IPS-15b (cell line): Measurements from ENCODE around the gene FUCA1.
"Not testable (repeated sequence)": the region's sequence is repeated elsewhere in the genome, so short reads cannot be mapped to it uniquely, and the experiment has no call there.

Experiments
- H3K27me3 ChIP-seq: one replicate; pipeline ENCODE4 v1.6.1; 2013; ENCODE audit warnings: low read length; ENCODE audit not compliant: control insufficient read depth, insufficient read depth
- H3K36me3 ChIP-seq: one replicate; pipeline ENCODE4 v1.6.1; 2013; ENCODE audit warnings: low read length; ENCODE audit not compliant: control insufficient read depth, insufficient read depth
- H3K4me1 ChIP-seq: one replicate; pipeline ENCODE4 v1.6.1; 2013; ENCODE audit warnings: mild to moderate bottlenecking, low read length; ENCODE audit not compliant: control insufficient read depth, insufficient read depth
- H3K4me3 ChIP-seq: one replicate; pipeline ENCODE4 v1.5.1; 2013; ENCODE audit warnings: low read depth, low read length
- H3K9ac ChIP-seq: one replicate; pipeline ENCODE4 v1.6.1; 2013; ENCODE audit warnings: low read depth, mild to moderate bottlenecking, low read length
- H3K9me3 ChIP-seq: one replicate; pipeline ENCODE4 v1.6.1; 2013; ENCODE audit warnings: mild to moderate bottlenecking, low read length; ENCODE audit not compliant: control insufficient read depth, insufficient read depth

Gene FUCA1

DNA sequence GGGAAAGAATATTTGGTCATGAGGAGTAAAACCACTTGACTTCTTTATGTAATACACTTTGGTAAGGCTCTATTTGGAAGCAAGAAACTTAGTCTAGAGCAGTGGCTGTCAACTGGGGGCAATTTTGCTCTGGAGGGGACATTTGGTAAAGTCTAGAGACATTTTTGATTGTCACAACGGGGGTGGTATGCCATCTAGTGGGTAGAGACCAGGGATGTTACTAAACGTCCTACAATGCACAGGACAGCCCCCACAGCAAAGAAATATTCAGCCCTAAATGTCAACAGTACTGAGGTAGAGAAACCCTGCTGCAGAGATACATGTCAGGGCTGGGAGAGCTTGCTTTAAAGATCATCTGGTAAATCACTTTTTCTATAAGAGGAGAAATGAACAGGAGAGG, 13.5 kb downstream of the FUCA1 start:
- Histone ChIP-seq H3K9ac (no peak overlapping the region), H3K4me1 (no peaks in the 10 kb centered on the region), H3K4me3 (no peak overlapping the region), H3K36me3 (no peaks in the 10 kb centered on the region), H3K9me3 (no peaks in the 10 kb centered on the region), H3K27me3 (no peaks in the 10 kb centered on the region)

DNA sequence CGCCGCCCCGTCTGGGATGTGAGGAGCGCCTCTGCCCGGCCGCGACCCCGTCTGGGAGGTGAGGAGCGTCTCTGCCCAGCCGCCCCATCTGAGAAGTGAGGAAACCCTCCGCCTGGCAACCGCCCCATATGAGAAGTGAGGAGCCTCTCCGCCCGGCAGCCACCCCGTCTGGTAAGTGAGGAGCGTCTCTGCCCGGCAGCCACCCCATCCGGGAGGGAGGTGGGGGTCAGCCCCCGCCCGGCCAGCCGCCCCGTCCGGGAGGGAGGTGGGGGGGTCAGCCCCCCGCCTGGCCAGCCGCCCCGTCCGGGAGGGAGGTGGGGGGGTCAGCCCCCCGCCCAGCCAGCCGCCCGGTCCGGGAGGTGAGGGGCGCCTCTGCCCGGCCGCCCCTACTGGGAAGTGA, 15.0 kb downstream of the FUCA1 start:
- not testable (repeated sequence) for H3K27me3 ChIP-seq, H3K4me3 ChIP-seq, H3K4me1 ChIP-seq, H3K9ac ChIP-seq, H3K9me3 ChIP-seq, H3K36me3 ChIP-seq

DNA sequence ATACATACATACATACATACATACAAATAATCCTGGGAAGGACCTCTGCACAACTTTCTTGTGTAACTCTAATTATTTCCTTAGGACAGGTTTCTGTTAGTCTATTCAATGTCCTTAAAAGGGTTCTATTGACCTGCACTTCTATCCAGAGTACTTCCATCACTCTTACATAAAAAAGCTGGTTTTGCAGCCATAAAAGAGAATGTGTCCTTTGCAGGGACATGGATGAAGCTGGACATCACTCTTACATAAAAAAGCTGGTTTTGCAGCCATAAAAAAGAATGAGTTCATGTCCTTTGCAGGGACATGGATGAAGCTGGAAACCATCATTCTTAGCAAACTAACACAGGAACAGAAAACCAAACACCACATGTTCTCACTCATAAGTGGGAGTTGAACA, 16.7 kb downstream of the FUCA1 start:
- not testable (repeated sequence) for H3K4me1 ChIP-seq, H3K36me3 ChIP-seq, H3K27me3 ChIP-seq, H3K4me3 ChIP-seq, H3K9ac ChIP-seq, H3K9me3 ChIP-seq

DNA sequence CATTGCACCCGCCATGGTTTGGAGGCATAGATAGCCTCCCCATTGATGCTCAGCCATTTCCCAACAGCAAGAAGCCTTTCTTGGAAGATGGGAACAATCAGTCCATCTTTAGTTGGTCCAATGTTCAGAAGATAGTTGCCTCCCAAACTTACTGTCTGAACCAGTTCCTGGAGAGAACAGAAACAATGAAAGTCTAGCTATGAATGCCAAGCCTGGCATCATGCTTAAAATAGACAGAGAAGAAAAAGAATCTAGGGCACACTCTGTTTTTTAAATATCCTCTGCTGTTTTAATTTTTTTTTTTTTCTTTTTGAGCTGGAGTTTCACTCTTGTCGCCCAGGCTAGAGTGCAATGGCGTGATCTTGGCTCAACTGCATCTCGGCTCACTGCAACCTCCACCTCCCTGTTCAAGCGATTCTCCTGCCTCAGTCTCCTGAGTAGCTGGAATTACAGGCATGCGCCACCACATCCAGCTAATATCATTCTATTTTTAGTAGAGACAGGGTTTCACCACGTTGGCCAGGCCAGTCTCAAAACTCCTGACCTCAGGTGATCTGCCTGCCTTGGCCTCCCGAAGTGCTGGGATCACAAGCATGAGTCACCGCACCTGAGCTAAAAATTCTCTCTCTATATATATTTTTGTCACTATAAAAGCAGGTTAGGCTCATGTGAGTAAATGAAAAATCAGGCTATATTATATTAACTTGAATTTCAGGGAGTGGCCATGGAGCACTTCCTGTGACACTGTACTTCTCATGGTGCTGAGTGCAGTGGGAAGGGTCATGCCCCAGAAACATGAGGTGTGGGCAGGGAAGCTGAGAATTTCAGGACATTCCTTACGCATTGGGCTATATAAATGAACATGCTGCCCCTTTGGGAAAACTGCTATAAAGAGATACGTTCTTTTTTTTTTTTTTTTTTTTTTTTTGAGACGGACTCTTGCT, 19.1 kb downstream of the FUCA1 start:
- Histone ChIP-seq H3K9me3 (no peaks in the 10 kb centered on the region), H3K27me3 (no peaks in the 10 kb centered on the region), H3K4me1 (no peaks in the 10 kb centered on the region), H3K4me3 (no peak overlapping the region), H3K9ac (no peak overlapping the region), H3K36me3 (no peaks in the 10 kb centered on the region)

DNA sequence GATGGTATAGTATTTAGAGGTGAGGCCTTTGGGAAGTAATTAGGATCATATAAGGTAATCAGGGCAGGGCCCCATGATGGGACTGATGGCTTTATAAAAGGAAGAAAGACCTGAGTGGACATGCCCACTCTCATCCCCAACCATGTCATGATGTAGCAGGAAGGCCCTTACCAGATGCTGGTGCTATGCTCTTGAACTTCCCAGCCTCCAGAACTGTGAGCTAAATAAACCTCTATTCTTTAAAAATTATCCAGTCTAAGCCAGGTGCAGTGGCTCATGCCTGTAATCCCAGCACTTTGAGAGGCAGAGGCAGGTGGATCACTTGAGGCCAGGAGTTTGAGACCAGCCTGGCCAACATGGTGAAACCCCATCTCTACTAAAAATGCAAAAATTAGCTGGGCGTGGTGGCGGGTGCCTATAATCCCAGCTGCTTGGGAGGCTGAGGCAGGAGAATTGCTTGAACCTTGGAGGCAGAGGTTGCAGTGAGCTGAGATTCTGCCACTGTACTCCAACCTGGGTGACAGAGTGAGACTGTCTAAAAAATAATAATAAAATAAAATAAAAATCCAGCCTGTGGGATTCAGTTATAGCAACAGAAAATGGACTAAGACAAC, 20.5 kb downstream of the FUCA1 start:
- not testable (repeated sequence) for H3K36me3 ChIP-seq, H3K9me3 ChIP-seq, H3K9ac ChIP-seq, H3K27me3 ChIP-seq, H3K4me3 ChIP-seq, H3K4me1 ChIP-seq

DNA sequence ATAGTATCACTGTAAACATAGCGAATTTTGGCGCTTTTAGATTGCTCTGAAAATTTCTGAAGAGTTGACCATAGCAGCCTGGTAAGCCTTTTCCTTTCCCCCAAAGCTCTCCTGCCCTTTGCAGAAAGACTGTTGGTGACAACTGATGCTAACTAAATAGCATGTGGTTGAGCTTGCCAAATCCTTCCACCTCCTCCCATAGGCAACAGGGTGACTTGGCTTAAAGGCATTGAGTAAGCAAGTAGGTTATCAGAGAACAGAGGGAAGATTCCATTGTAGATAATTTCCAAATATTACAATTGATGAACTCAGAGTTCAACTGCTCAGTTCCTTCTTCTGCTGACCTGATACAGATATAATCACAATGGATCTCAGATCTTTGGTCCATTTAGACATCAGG, 22.9 kb downstream of the FUCA1 start:
- no peaks in the 10 kb centered on the region for H3K4me1 ChIP-seq
- no peak overlapping the region for H3K9ac ChIP-seq
- H3K4me3 ChIP-seq, result no peak overlapping the region
- H3K9me3 ChIP-seq, result no peaks in the 10 kb centered on the region
- no peaks in the 10 kb centered on the region for H3K36me3 ChIP-seq
- H3K27me3 ChIP-seq, result no peaks in the 10 kb centered on the region

DNA sequence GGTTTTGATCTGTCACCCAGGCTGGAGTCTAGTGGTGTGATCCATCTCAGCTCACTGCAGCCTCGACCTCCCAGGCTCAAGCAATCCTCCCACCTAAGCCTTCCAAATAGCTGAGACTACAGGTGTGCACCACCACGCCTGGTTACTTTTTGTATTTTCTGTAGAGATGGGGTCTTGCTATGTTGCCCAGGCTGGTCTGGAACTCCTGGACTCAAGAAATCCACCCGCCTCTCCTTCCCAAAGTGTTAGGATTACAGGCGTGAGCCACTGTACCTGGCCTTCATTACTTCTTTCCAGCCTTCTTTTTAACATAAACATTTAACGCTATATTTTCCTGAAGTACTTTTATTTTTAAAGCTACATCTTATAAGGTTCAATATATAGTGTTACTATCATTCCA, 24.4 kb downstream of the FUCA1 start:
- H3K27me3 ChIP-seq, result no peaks in the 10 kb centered on the region
- H3K4me3 ChIP-seq, result no peak overlapping the region
- no peaks in the 10 kb centered on the region for H3K36me3 ChIP-seq
- H3K9me3 ChIP-seq, result no peaks in the 10 kb centered on the region
- H3K9ac ChIP-seq, result no peak overlapping the region
- no peaks in the 10 kb centered on the region for H3K4me1 ChIP-seq

DNA sequence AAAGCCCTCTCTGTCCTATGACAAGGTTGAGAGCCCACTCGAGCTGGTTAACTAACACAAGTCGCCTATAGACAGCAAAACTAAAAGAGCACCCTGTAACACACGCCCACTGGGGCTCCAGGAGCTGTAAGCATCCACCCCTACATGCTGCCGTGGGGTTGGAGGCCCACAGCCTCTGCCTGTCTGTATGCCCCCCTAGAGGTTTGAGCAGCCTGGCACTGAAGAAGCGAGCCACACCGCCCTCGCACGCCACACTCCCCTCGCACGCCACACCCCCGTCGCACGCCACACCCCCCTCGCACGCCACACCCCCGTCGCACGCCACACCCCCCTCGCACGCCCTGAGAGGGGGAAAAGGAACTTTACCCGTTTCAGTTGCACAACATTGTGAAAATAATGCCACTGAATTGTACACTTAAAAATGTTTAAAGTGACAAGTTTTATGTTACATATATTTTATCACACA, 29.7 kb downstream of the FUCA1 start:
- H3K36me3 ChIP-seq, result no peaks in the 10 kb centered on the region
- peaks cover 17% of the 10 kb centered on the region for H3K27me3 ChIP-seq
- peak overlapping the region; percentile 78 for H3K4me3 ChIP-seq
- no peak overlapping the region for H3K9ac ChIP-seq
- peaks cover 2% of the 10 kb centered on the region for H3K4me1 ChIP-seq
- no peaks in the 10 kb centered on the region for H3K9me3 ChIP-seq

DNA sequence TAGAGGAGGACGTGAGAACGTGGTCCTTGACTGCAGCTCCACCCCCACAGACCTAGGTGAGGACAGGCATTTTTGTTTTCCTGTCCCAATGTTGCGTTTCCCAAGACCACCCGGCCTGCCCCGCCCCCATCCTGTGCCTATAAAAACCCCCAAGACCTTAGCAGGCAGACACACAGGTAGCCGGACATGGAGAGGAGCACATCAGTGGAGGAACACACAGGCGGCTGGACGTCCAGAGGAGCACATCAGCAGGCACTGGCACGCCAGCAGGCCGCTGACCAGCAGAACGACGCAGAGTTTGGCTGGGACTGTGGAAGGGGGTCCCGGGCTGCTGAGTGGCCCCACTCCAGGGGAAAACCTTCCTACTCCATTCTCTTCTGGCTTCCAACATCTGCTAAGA, 30.2 kb downstream of the FUCA1 start:
- Histone ChIP-seq H3K27me3 (peaks cover 17% of the 10 kb centered on the region), H3K4me1 (peaks cover 2% of the 10 kb centered on the region), H3K9ac (no peak overlapping the region), H3K4me3 (peak overlapping the region; percentile 78), H3K9me3 (no peaks in the 10 kb centered on the region), H3K36me3 (no peaks in the 10 kb centered on the region)

DNA sequence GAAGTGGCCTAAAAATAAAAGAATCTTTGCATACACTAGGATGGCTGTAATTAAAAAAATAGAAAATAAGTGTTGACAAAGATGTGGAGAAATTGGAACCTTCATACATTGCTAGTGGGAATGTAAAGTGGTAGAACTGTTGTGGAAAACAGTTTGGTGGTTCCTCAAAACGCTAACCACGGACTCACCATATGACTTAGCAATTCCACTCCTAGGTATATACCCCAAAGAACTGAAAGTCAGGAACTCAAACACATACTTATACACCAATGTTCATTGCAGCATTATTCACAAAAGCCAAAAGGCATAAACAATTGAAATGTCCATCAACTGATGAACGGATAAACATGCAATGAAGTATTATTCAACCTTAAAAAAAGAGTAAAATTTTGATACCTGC, 32.1 kb downstream of the FUCA1 start:
- no peak overlapping the region for H3K9ac ChIP-seq
- peaks cover 17% of the 10 kb centered on the region for H3K27me3 ChIP-seq
- H3K36me3 ChIP-seq, result no peaks in the 10 kb centered on the region
- no peaks in the 10 kb centered on the region for H3K9me3 ChIP-seq
- H3K4me1 ChIP-seq, result peaks cover 2% of the 10 kb centered on the region
- H3K4me3 ChIP-seq, result no peak overlapping the region

DNA sequence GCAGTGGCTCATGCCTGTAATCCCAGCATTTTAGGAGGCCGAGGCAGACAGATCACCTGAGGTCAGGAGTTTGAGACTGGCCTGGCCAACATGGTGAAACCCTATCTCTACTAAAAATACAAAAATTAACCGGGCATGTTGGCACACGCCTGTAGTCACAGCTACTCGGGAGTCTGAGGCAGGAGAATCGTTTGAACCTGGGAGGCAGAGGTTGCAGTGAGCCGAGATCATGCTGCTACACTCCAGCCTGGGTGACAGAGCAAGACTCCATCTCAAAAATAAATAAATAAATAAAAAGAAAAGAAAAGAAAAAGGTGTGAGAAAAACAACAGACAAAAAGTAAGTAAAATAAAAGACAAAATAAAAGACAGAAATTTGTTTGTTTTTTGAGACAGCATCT, 33.9 kb downstream of the FUCA1 start:
- H3K4me1 ChIP-seq, H3K36me3 ChIP-seq, H3K9me3 ChIP-seq, H3K9ac ChIP-seq, H3K4me3 ChIP-seq: not testable (repeated sequence)
- H3K27me3 ChIP-seq, result peaks cover 17% of the 10 kb centered on the region

DNA sequence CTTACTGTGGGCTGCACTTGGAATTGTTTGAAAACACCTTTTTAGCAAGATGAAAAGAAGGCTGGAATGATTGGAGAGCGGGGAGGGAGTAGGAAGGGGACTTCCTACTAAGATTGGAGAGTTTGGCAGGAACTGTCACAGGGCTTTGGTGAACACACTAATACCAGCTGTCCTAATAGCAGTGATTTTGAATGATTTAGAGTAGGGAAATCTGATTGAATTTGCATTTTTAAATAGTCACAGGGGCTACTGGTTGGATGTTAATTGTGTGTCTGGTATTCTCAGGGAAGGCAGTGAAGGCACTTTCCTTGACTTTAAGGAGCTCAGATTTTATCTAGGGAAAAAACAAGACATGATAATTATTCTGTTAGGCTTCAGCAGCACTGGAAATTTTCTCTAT, 40.4 kb downstream of the FUCA1 start:
- Histone ChIP-seq H3K27me3 (no peaks in the 10 kb centered on the region), H3K4me1 (no peaks in the 10 kb centered on the region), H3K4me3 (no peak overlapping the region), H3K36me3 (no peaks in the 10 kb centered on the region), H3K9me3 (no peaks in the 10 kb centered on the region), H3K9ac (no peak overlapping the region)
